Heart right ventricle (tissue), 16 donors: ENCODE measurements around the gene IGF1R. TPM values are rescaled to one million over a fixed set of nuclear protein-coding genes. Genes with fewer than 3 reads are reported as not detected.

Source experiments
- ATAC-seq, 8 donors: fragments of 200-7000 bp; cut with Tn5 transposase; one replicate each; pipeline ENCODE4 v1.9.1; 2020; ENCODE audit warnings: mild to moderate bottlenecking in 8 of 8, moderate library complexity in 8 of 8, moderate number of reproducible peaks in 1 of 8
- DNase-seq, 2 donors: peaks; one replicate each; pipeline ENCODE4 v3.0.0-alpha.2; 2020
- H3K27ac ChIP-seq, 10 donors: fragments of 200-600 bp; sonication (generic) in 2 of 10; one replicate each; pipeline versions ENCODE4 v1.5.0 to v1.8.0; 2020 to 2022; ENCODE audit warnings: mild to moderate bottlenecking in 3 of 10
- H3K27me3 ChIP-seq, 7 donors: fragments of 200-600 bp; one replicate each; pipeline ENCODE4 v1.8.0; 2021 to 2022; ENCODE audit warnings: mild to moderate bottlenecking in 2 of 7
- H3K36me3 ChIP-seq, 9 donors: fragments of 200-600 bp; sonication (generic) in 1 of 9; one replicate each; pipeline versions ENCODE4 v1.5.0 to v1.8.0; 2020 to 2022; ENCODE audit warnings: mild to moderate bottlenecking in 2 of 9
- H3K4me1 ChIP-seq, 9 donors: fragments of 200-600 bp; sonication (generic) in 1 of 9; one replicate each; pipeline versions ENCODE4 v1.5.0 to v1.8.0; 2020 to 2022; ENCODE audit warnings: mild to moderate bottlenecking in 4 of 9
- H3K4me3 ChIP-seq, 10 donors: fragments of 200-600 bp; sonication (generic) in 2 of 10; one replicate each; pipeline versions ENCODE4 v1.5.0 to v1.8.0; 2020 to 2022; ENCODE audit warnings: mild to moderate bottlenecking in 7 of 10, moderate library complexity in 2 of 10
- H3K9me3 ChIP-seq, 11 donors: fragments of 200-600 bp in 10 of 11; sonication (generic) in 2 of 11; one replicate each; pipeline versions ENCODE4 v1.5.0 to v1.8.0; 2013 to 2022; ENCODE audit warnings: mild to moderate bottlenecking in 2 of 11, control low read depth in 1 of 11, moderate library complexity in 1 of 11
- CTCF ChIP-seq, 9 donors: fragments of 200-600 bp; sonication (generic) in 2 of 9; IDR thresholded peaks; one replicate each; pipeline versions ENCODE4 v1.5.0 to v1.8.0; 2021 to 2022; ENCODE audit warnings: antibody characterized with exemption in 9 of 9, mild to moderate bottlenecking in 5 of 9, moderate library complexity in 1 of 9
- WGBS, 2 donors: extraction: QIAGEN DNeasy Blood & Tissue Kit; methylation state at CpG; one replicate each; pipeline ENCODE4 v1.1.7; 2013; ENCODE audit warnings: inconsistent platforms in 1 of 2; 5-methylcytosine and 5-hydroxymethylcytosine counted together
- intact Hi-C, 10 donors: fragments of 100-400 bp; cut with DNase I; formaldehyde crosslinking; loops; one replicate each; pipeline versions ENCODE4 v1.11.1 to v1.14.2; 2022
- polyA plus RNA-seq, 2 donors: library from polyadenylated mRNA; stranded (reverse); fragments of 200-250 nt; gene quantifications; one replicate each; pipeline ENCODE4 v1.2.3, GENCODE V29; 2013
- total RNA-seq, 10 donors: library from RNA; stranded (reverse); fragmentation: NEBNext Ultra II Directional in 3 of 10; extraction: Animal tissue kit (Norgen Biotek cat#: 25700) in 3 of 10; gene quantifications; one replicate each; pipeline versions ENCODE4 v1.2.1 to v1.2.4, GENCODE V29; 2021 to 2023
- donor health status: Arrhythmogenic right ventricular cardiomyopathy.
- donor health status: ischemic (EF 13 %, LVEDD 7.1; RV severe dilation, severe dysfunction).
- donor health status: healthy with polysubstance abuse.
- donor health status: DM: no; HTN: yes; CAD: no.
- donor health status: DM: no; HTN: no; CAD: no.
- donor health status: ischemic (EF 25% LVEDD 6.9; RV normal size, moderate dysfunction).
- donor health status: ischemic (EF 25% LVEDD 5.7; RV mildly dilated, moderate dysfunction).
- donor health status: healthy.
- donor health status: DM: yes; HTN: yes; CAD: no.
- donor health status: Ischemic cardiomyopathy.
- donor health status: ischemic (EF 35%, LVEDD 5.7; RV mildly dilated, moderate dysfunction).
- donor health status: nonischemic (EF 11% LVEDD 7.7; RV severe dilation, severe dysfunction).
- donor health status: DM: yes; HTN: yes; CAD: no.
- donor health status: PGD.
- donor health status: ischemic (EF 29% LVEDD 5.4; RV normal size, mild dysfunction).
- donor health status: nonischemic (EF 23%, LVEDD 6.1; RV moderate dilation, normal function).

The IGF1R gene
- total and polyA plus RNA-seq, 12 donors = 3.4 to 88.2 (median 45.9) TPM

GRCh38 chr15:98845138-98845884, 197.0 kb downstream of the IGF1R start:
- 50 to 58% methylated on average over 5 to 6 of the region's 6 CpGs for WGBS, 2 donors
- intact Hi-C loops = loop anchor here in 5 of 10 donors (5.0 kb wide), 4 partner anchors 33 to 328 kb away; no protein-coding TSS in a partner anchor
- H3K9me3 ChIP-seq = no peaks in the 10 kb centered on the region
- peak in 1 of 2 donors; percentile 13 for DNase-seq
- no peak for ATAC-seq
- no peak overlapping the region for H3K27ac ChIP-seq
- peaks cover 5 to 58% (median 40%) of the 10 kb centered on the region in 9 donors for H3K4me1 ChIP-seq
- H3K27me3 ChIP-seq = no peaks in the 10 kb centered on the region
- H3K36me3 ChIP-seq = no peaks in the 10 kb centered on the region
- H3K4me3 ChIP-seq = no peak overlapping the region
- TF ChIP-seq CTCF (IDR thresholded peaks at IDR 0.05) = no peak

GRCh38 chr15:98850961-98851572, 202.7 kb downstream of the IGF1R start:
- H3K4me1 ChIP-seq = peaks cover 23 to 68% (median 54%) of the 10 kb centered on the region in 9 donors
- H3K9me3 ChIP-seq = no peaks in the 10 kb centered on the region
- H3K36me3 ChIP-seq = no peaks in the 10 kb centered on the region
- H3K27ac ChIP-seq = peak overlapping the region; percentile 65 to 90 (median 86)
- peak; percentile 52 to 82 (median 76) for TF ChIP-seq CTCF (IDR thresholded peaks at IDR 0.05)
- H3K4me3 ChIP-seq = peak overlapping the region in 4 of 10 donors; percentile 69 to 80 (median 74)
- no peaks in the 10 kb centered on the region for H3K27me3 ChIP-seq
- WGBS, 2 donors = 13 to 16% methylated on average over 15 of the region's 15 CpGs
- intact Hi-C loops = no loop called here
- ATAC-seq (peak; percentile 59 to 79 (median 71)), DNase-seq (peak; percentile 69 to 71)

GRCh38 chr15:98853161-98853560, 204.8 kb downstream of the IGF1R start:
- Histone ChIP-seq H3K27ac (peak overlapping the region; percentile 56 to 90 (median 86)), H3K36me3 (no peaks in the 10 kb centered on the region), H3K4me3 (peak overlapping the region; percentile 30 to 80 (median 64)), H3K27me3 (no peaks in the 10 kb centered on the region), H3K9me3 (no peaks in the 10 kb centered on the region), H3K4me1 (peaks cover 23 to 85% (median 58%) of the 10 kb centered on the region in 9 donors)
- peak; percentile 89 to 90 for DNase-seq
- peak; percentile 80 to 96 (median 88) for ATAC-seq
- WGBS, 2 donors = 1% methylated on average over 8 of the region's 8 CpGs
- intact Hi-C loops = loop anchor here in 2 of 10 donors (1.0 kb wide), 1 partner anchor 205 kb away; the partner anchor contains the start of gene IGF1R (in 2 of the 2)
- TF ChIP-seq CTCF (IDR thresholded peaks at IDR 0.05) = peak in 1 of 9 donors; percentile 21

- no peak for DNase-seq
- Histone ChIP-seq H3K4me3 (peak overlapping the region in 7 of 10 donors; percentile 50 to 80 (median 71)), H3K36me3 (no peaks in the 10 kb centered on the region), H3K27ac (peak overlapping the region in 7 of 10 donors; percentile 72 to 90 (median 87)), H3K4me1 (peaks cover 25 to 92% (median 61%) of the 10 kb centered on the region in 9 donors), H3K9me3 (no peaks in the 10 kb centered on the region), H3K27me3 (no peaks in the 10 kb centered on the region)
- 53 to 62% methylated on average over 18 of the region's 18 CpGs for WGBS, 2 donors
- intact Hi-C loops = loop anchor here in 2 of 10 donors (1.0 kb wide), 1 partner anchor 206 kb away; the partner anchor contains the start of gene IGF1R (in 2 of the 2)
- TF ChIP-seq CTCF (IDR thresholded peaks at IDR 0.05) = no peak
- no peak for ATAC-seq
Measured at GRCh38 chr15:98853617-98854420, 205.5 kb downstream of the IGF1R start.
